ENCODE data around the gene C11orf42.

- no peak for TF ChIP-seq POLR2A (IDR thresholded peaks at IDR 0.05; ENCODE audit: low read depth, low read length)
- no peak for TF ChIP-seq POLR2AphosphoS5 (IDR thresholded peaks at IDR 0.05; ENCODE audit: low read depth, low read length)
- TF ChIP-seq SPI1 (IDR thresholded peaks at IDR 0.05; ENCODE audit: low read depth, low read length): no peak
- TF ChIP-seq TAF1 (IDR thresholded peaks at IDR 0.05; ENCODE audit: low read depth, low read length): no peak
- TF ChIP-seq POU2F2 (IDR thresholded peaks at IDR 0.05; ENCODE audit: low read depth, low read length): no peak
Observed at GRCh38 chr11:6251990-6252473, 46.7 kb downstream of the C11orf42 start.
